Measurements from ENCODE around the gene PIP4K2A.

PIP4K2A gene

DNA sequence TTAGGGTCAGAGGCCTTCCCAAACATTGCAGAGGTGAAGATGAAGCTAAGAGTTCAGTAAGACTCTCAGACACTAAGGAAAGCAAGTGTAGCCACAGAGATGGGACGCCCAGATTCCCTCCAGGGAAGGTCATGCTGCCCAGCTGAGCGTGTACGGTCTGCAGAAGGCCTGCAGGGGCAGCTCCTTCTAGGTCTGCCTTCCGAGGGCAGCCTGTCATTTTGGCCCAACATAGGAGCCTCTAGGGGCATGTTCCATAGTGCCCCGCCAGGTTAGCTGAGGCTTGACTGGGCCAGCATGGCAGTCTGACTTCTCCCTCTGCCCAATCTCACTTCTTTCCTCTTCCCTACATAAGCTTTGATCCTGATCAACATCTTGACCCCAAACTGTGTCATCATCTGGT lies 130.7 kb downstream of the PIP4K2A start:
- intact Hi-C loops (cut with micrococcal nuclease): no loop called here
- peaks cover 20% of the 10 kb centered on the region for H3K4me1 Mint-ChIP-seq (ENCODE audit: low read depth)
- H3K27me3 Mint-ChIP-seq: no peaks in the 10 kb centered on the region

DNA sequence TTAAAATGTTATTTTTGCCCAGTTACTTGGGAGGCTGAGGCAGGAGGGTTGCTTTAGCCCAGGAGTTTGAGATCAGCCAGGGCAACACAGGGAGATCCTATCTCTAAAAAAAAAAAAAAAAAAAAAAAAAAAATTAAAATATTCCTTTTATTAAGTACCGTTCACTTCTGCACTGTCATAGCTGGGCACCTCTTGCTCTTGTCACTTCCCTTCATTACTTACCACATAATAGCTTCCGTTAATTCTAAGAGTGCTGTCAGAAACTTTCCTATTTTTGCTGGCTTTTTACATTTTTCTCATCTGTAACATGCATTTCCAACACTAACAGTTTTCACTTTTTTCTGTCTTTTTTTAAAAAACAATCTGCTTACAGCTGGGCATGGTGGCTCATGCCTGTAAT lies 132.9 kb downstream of the PIP4K2A start:
- peaks cover 94% of the 10 kb centered on the region for H3K36me3 Mint-ChIP-seq (ENCODE audit: low read depth)
- peak overlapping the region; percentile 35 for H3K27ac Mint-ChIP-seq
- no peaks in the 10 kb centered on the region for H3K9me3 Mint-ChIP-seq
- intact Hi-C loops (cut with micrococcal nuclease): no loop called here
- H3K4me3 Mint-ChIP-seq: no peak overlapping the region
- H3K27me3 Mint-ChIP-seq: no peaks in the 10 kb centered on the region
- H3K4me1 Mint-ChIP-seq (ENCODE audit: low read depth): peaks cover 20% of the 10 kb centered on the region

More for the DNA sequence above, 130.7 kb downstream of the PIP4K2A start:
- Mint-ChIP-seq H3K4me3 (no peak overlapping the region), H3K27ac (no peak overlapping the region), H3K9me3 (no peaks in the 10 kb centered on the region), H3K36me3 (ENCODE audit: low read depth) (peaks cover 90% of the 10 kb centered on the region)

DNA sequence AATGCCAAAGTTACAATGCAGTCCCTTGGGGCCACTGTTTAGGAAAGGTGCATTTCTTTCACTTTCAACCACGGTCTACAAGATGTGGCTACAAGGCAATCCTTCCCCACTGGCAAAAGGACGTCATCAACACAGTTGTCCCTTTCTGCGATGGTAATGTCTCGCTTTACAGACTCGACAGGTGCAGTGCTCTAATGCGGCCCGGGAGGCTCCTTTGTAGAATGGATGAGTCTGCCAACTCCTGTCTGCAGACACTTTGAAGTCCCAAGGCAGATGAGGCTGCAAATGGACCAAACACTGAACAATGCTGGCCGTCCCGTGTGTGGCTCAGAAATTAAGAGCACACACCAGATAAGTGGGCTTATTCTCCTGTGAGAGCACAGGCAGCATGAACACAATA lies 133.7 kb downstream of the PIP4K2A start:
- Mint-ChIP-seq H3K36me3 (ENCODE audit: low read depth) (peaks cover 95% of the 10 kb centered on the region), H3K4me3 (no peak overlapping the region), H3K27me3 (no peaks in the 10 kb centered on the region), H3K4me1 (ENCODE audit: low read depth) (peaks cover 20% of the 10 kb centered on the region), H3K27ac (no peak overlapping the region), H3K9me3 (no peaks in the 10 kb centered on the region)
- intact Hi-C loops (cut with micrococcal nuclease): no loop called here

GRCh38 chr10:22579826-22580225 lies 134.6 kb downstream of the PIP4K2A start:
- Mint-ChIP-seq H3K27me3 (no peaks in the 10 kb centered on the region), H3K9me3 (no peaks in the 10 kb centered on the region), H3K4me1 (ENCODE audit: low read depth) (peaks cover 20% of the 10 kb centered on the region), H3K36me3 (ENCODE audit: low read depth) (peaks cover 96% of the 10 kb centered on the region), H3K4me3 (no peak overlapping the region), H3K27ac (peak overlapping the region; percentile 53)
- intact Hi-C loops (cut with micrococcal nuclease): no loop called here

- H3K36me3 Mint-ChIP-seq (ENCODE audit: low read depth): peaks cover 86% of the 10 kb centered on the region
- no peak overlapping the region for H3K4me3 Mint-ChIP-seq
- intact Hi-C loops (cut with micrococcal nuclease): loop anchor here (1.0 kb wide), 1 partner anchor 415 kb away; no protein-coding TSS in a partner anchor
- no peaks in the 10 kb centered on the region for H3K27me3 Mint-ChIP-seq
- no peak overlapping the region for H3K27ac Mint-ChIP-seq
- no peaks in the 10 kb centered on the region for H3K9me3 Mint-ChIP-seq
- H3K4me1 Mint-ChIP-seq (ENCODE audit: low read depth): peaks cover 11% of the 10 kb centered on the region
Observed at GRCh38 chr10:22573820-22574569, 140.4 kb downstream of the PIP4K2A start.

- intact Hi-C loops (cut with micrococcal nuclease): no loop called here
- H3K4me1 Mint-ChIP-seq (ENCODE audit: low read depth): peaks cover 11% of the 10 kb centered on the region
- H3K36me3 Mint-ChIP-seq (ENCODE audit: low read depth): peaks cover 88% of the 10 kb centered on the region
- no peak overlapping the region for H3K27ac Mint-ChIP-seq
- no peak overlapping the region for H3K4me3 Mint-ChIP-seq
- H3K9me3 Mint-ChIP-seq: no peaks in the 10 kb centered on the region
- no peaks in the 10 kb centered on the region for H3K27me3 Mint-ChIP-seq
Observed at GRCh38 chr10:22570733-22571430, 143.5 kb downstream of the PIP4K2A start.

DNA sequence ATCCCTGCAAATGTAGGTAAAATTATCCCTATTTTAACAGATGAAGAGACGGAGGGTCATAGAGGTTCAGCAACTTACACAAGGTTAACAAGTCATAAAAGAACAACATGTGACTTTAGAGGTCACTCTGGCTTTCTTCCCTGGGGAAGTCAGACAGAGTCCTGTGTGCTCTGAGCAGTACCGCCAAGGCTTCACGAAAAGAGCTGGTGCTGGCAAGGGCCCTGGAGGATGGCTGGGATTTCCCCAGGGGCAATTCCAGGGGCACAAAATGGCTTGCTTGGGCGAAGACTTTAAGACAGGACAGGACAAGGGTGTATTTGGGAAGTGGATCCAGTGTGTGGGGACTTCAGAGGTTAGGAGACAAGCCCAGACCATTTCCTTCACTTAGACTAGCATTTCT lies 144.1 kb downstream of the PIP4K2A start:
- intact Hi-C loops (cut with micrococcal nuclease): no loop called here
- Mint-ChIP-seq H3K27ac (no peak overlapping the region), H3K4me3 (no peak overlapping the region), H3K36me3 (ENCODE audit: low read depth) (peaks cover 88% of the 10 kb centered on the region), H3K4me1 (ENCODE audit: low read depth) (peaks cover 11% of the 10 kb centered on the region), H3K9me3 (no peaks in the 10 kb centered on the region), H3K27me3 (no peaks in the 10 kb centered on the region)

DNA sequence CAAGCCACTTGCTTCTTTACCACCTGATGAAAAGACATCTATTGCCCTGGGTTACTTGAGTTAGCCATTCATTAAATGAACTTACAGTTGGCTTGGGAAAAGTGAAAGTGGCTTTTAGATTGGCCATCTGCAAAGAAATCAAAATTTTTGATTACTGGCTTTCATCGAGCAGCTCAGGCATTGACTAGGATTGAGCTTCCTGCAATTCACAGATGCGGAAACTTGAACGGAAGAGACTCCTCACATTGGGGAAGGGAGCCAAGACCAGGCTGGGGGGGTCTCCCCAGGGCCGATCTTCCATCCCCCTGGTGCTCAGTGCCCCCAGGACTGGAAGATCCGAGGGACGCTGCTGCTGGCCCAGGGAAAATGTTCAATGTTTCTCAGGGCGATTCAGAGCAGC lies 145.4 kb downstream of the PIP4K2A start:
- peaks cover 9% of the 10 kb centered on the region for H3K4me1 Mint-ChIP-seq (ENCODE audit: low read depth)
- no peak overlapping the region for H3K27ac Mint-ChIP-seq
- intact Hi-C loops (cut with micrococcal nuclease): no loop called here
- H3K36me3 Mint-ChIP-seq (ENCODE audit: low read depth): peaks cover 94% of the 10 kb centered on the region
- H3K27me3 Mint-ChIP-seq: no peaks in the 10 kb centered on the region
- H3K9me3 Mint-ChIP-seq: no peaks in the 10 kb centered on the region
- H3K4me3 Mint-ChIP-seq: no peak overlapping the region

GRCh38 chr10:22564060-22564459 lies 150.3 kb downstream of the PIP4K2A start:
- peaks cover 94% of the 10 kb centered on the region for H3K36me3 Mint-ChIP-seq (ENCODE audit: low read depth)
- H3K9me3 Mint-ChIP-seq: no peaks in the 10 kb centered on the region
- intact Hi-C loops (cut with micrococcal nuclease): no loop called here
- no peaks in the 10 kb centered on the region for H3K27me3 Mint-ChIP-seq
- no peak overlapping the region for H3K27ac Mint-ChIP-seq
- no peaks in the 10 kb centered on the region for H3K4me1 Mint-ChIP-seq (ENCODE audit: low read depth)
- H3K4me3 Mint-ChIP-seq: no peak overlapping the region

DNA sequence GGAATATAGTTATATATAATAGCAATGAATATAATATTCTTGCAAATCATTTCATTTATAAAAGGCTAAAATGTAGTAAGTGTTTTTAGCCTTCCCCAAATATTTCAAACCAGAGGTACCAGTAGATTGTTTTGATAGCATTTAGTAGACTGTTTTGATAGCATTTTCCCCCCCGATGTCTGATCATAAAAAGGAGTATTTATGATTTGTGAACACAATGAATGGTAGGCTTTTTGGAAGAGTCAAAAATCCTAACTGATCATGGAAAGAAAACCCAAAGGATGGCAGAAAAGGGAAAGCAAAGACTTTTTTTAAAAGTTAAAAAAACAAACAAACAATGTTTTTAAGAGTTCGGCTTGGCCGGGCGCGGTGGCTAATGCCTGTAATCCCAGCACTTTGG lies 152.5 kb downstream of the PIP4K2A start:
- H3K4me3 Mint-ChIP-seq: no peak overlapping the region
- intact Hi-C loops (cut with micrococcal nuclease): no loop called here
- no peak overlapping the region for H3K27ac Mint-ChIP-seq
- no peaks in the 10 kb centered on the region for H3K27me3 Mint-ChIP-seq
- H3K9me3 Mint-ChIP-seq: no peaks in the 10 kb centered on the region
- peaks cover 77% of the 10 kb centered on the region for H3K36me3 Mint-ChIP-seq (ENCODE audit: low read depth)
- H3K4me1 Mint-ChIP-seq (ENCODE audit: low read depth): no peaks in the 10 kb centered on the region

GRCh38 chr10:22560913-22561239 lies 153.5 kb downstream of the PIP4K2A start:
- peaks cover 70% of the 10 kb centered on the region for H3K36me3 Mint-ChIP-seq (ENCODE audit: low read depth)
- H3K27ac Mint-ChIP-seq: no peak overlapping the region
- H3K9me3 Mint-ChIP-seq: no peaks in the 10 kb centered on the region
- intact Hi-C loops (cut with micrococcal nuclease): no loop called here
- no peaks in the 10 kb centered on the region for H3K4me1 Mint-ChIP-seq (ENCODE audit: low read depth)
- H3K4me3 Mint-ChIP-seq: no peak overlapping the region
- no peaks in the 10 kb centered on the region for H3K27me3 Mint-ChIP-seq

- Mint-ChIP-seq H3K27ac (no peak overlapping the region), H3K4me1 (ENCODE audit: low read depth) (no peaks in the 10 kb centered on the region), H3K4me3 (no peak overlapping the region), H3K36me3 (ENCODE audit: low read depth) (peaks cover 67% of the 10 kb centered on the region), H3K27me3 (no peaks in the 10 kb centered on the region), H3K9me3 (no peaks in the 10 kb centered on the region)
- intact Hi-C loops (cut with micrococcal nuclease): no loop called here
Observed at GRCh38 chr10:22560096-22560912, 154.1 kb downstream of the PIP4K2A start.

DNA sequence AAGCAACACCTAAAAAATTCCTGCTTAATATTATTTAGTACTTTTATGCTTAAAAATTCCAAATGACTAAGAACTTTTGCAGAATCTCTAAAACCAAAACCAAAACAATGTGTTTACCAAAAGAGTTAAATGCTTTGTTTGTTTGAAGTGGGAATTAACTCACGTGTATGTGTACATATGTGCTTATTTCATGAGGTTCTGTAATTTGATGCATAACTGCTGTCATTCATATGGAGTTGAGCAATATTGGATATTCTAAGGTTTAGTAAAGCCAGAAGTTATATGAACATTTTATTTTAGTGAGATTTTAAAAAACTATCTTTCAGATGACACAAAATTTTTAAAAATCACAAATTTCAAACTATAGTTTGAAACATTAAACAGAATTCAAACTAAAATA lies 157.1 kb downstream of the PIP4K2A start:
- no peaks in the 10 kb centered on the region for H3K27me3 Mint-ChIP-seq
- H3K27ac Mint-ChIP-seq: no peak overlapping the region
- no peaks in the 10 kb centered on the region for H3K4me1 Mint-ChIP-seq (ENCODE audit: low read depth)
- intact Hi-C loops (cut with micrococcal nuclease): loop anchor here (10.0 kb wide), 1 partner anchor 563 kb away; no protein-coding TSS in a partner anchor
- no peak overlapping the region for H3K4me3 Mint-ChIP-seq
- peaks cover 70% of the 10 kb centered on the region for H3K36me3 Mint-ChIP-seq (ENCODE audit: low read depth)
- H3K9me3 Mint-ChIP-seq: no peaks in the 10 kb centered on the region

DNA sequence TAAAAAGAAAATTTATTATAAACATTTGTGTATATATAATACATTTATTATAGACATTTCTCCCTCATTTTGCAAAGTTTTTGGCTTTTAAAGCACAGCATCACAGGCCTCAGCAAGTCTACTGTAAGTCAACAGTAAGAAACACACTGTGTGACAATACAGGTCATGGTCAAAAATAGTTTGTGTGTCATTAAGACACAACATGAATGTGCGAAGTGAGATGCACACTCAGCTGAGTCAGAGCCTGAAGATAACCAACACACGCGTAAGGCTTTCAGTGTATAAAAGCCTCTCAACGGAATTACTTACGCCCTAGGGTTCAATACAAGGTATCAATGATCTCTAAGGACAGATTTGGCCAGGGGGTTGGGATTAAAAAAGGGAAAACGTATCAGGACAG lies 157.6 kb downstream of the PIP4K2A start:
- Mint-ChIP-seq H3K27me3 (no peaks in the 10 kb centered on the region), H3K4me3 (no peak overlapping the region), H3K36me3 (ENCODE audit: low read depth) (peaks cover 69% of the 10 kb centered on the region), H3K9me3 (no peaks in the 10 kb centered on the region), H3K27ac (no peak overlapping the region), H3K4me1 (ENCODE audit: low read depth) (no peaks in the 10 kb centered on the region)
- intact Hi-C loops (cut with micrococcal nuclease): loop anchor here (10.0 kb wide), 1 partner anchor 562 kb away; no protein-coding TSS in a partner anchor
